Urinary bladder (tissue), 4 donors: ENCODE data around the gene IKZF3. TPM values are rescaled to one million over a fixed set of nuclear protein-coding genes. Genes with fewer than 3 reads are reported as not detected.
"Not testable (repeated sequence)": the region's sequence is repeated elsewhere in the genome, so short reads cannot be mapped to it uniquely, and the experiment has no call there.

ENCODE experiments used
- DNase-seq: peaks from one replicate; pipeline ENCODE4 v3.0.0-alpha.2; 2015; ENCODE audit errors: extremely low spot score
- H3K27ac ChIP-seq: one replicate; pipeline ENCODE4 v1.5.1; 2013; ENCODE audit warnings: low read depth, mild to moderate bottlenecking, moderate library complexity
- H3K36me3 ChIP-seq: one replicate; pipeline ENCODE4 v1.6.1; 2013; ENCODE audit warnings: mild to moderate bottlenecking, moderate library complexity; ENCODE audit not compliant: insufficient read depth
- H3K4me1 ChIP-seq: one replicate; pipeline ENCODE4 v1.6.1; 2013; ENCODE audit warnings: mild to moderate bottlenecking, moderate library complexity; ENCODE audit not compliant: insufficient read depth
- H3K4me3 ChIP-seq: one replicate; pipeline ENCODE4 v1.5.1; 2013; ENCODE audit warnings: low read depth, low read length
- WGBS: extraction: QIAGEN DNeasy Blood & Tissue Kit; methylation state at CpG from one replicate; pipeline ENCODE4 v1.1.7; 2013; 5-methylcytosine and 5-hydroxymethylcytosine counted together
- polyA plus RNA-seq: library from polyadenylated mRNA; stranded (reverse); fragments of 200-250 nt; gene quantifications from one replicate; pipeline ENCODE4 v1.2.3, GENCODE V29; 2013
- total RNA-seq: library from RNA; depleted of rRNA; stranded (reverse); fragments of >200 nt; gene quantifications from one replicate; pipeline ENCODE4 v1.2.3, GENCODE V29; 2014
- donor health status: healthy with polysubstance abuse.
- donor health status: healthy.

IKZF3 gene
- total RNA-seq = 1.2 TPM
- polyA plus RNA-seq = 0.58 TPM

DNA sequence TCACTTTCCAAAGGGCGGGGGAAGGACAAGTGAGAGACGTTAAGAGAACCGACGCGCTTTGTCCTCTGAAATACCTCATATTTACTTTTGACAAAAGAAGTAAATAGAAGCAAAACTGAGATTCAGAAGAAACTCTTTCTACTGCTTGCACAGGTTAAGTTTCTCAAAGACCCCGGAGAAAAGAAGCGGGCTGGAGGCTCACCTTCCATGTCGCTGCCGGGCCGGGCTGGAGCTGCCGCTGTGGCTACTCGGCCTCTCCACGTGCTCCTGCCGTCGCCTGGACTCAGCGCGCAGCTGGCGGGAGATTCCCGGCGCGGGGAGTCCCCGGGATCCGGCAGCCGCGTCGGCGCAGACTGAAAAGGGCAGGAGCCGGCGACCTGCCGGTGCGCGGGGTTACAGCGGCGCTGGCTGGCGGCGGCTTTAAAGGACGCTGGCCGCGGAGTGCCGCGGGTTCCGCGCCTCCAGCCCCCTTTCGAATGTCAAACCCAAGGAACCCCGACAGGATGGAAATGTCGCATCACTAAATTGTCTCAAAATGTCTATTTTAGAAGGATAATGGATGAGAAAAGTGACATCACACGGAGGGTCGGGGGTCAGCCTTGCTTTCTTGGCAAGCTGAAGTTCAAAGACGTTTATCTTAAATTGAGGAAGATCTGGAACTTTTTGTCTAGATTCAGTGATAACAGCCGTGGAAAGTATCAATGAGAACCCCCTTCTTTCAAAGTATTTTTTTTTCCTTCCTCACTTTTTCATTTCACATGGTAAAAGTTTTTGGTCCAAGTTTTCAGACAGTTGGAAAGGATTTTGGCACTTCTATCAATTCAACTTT, at the start of gene IKZF3:
TSS of gene IKZF3 (minus strand) at position 395 of the 829 bp plus-strand sequence. CDS start at position 209, 186 bp downstream.
- Histone ChIP-seq H3K4me1 (no peaks in the 10 kb centered on the region), H3K4me3 (peak within 1 kb of the TSS; percentile 30), H3K27ac (peak within 1 kb of the TSS; percentile 66), H3K36me3 (no peaks in the 10 kb centered on the region)
- DNase-seq = no peak
- 3% methylated on average over 50 of the region's 50 CpGs for WGBS

DNA sequence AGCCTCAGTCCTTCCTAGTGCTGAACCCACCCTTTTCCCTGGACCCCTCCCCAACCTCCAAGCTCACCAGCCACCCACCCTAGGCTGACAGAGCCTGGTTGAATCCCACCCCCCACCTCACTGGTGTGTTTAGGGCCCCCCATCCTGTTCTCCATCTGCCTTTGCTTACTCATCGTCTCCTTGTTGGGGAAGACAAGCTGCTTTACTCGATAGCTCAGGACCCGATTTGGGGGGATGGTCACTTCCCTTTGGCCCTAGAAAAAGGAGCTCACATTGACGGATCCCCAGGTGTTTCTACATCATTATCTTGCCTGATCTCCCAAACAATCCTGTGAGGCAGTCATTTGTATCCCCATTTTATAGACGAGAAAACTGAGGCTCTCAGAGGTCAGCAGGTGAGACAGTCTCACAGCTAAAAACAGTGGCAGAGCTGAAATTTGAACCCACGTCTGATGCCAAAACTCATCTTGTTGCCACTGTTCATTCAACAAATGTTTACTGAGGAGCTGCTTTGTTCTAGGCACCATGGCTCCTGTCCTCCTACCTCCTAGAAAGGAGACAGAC, 44.8 kb upstream of the IKZF3 start:
- Histone ChIP-seq H3K27ac (no peak overlapping the region), H3K36me3 (no peaks in the 10 kb centered on the region), H3K4me3 (no peak overlapping the region), H3K4me1 (no peaks in the 10 kb centered on the region)
- 92% methylated on average over 6 of the region's 6 CpGs for WGBS
- DNase-seq = no peak

DNA sequence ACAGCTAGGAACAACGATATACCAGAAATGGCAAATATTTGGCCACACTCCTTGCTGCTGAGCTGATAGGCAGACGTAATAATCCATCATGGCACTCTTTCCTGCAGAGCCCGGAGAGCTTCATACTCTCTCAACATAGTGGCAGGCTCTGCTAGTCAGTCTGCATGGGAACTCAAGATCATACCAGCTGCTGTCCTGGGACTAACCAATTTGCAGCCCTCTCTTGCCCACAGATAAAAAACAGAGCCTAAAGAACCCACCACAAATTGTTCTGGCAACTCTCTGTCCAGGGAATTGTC, 40.8 kb upstream of the IKZF3 start:
- H3K4me3 ChIP-seq = no peak overlapping the region
- no peaks in the 10 kb centered on the region for H3K4me1 ChIP-seq
- WGBS = 76% methylated on average over 3 of the region's 3 CpGs
- H3K27ac ChIP-seq = no peak overlapping the region
- no peak for DNase-seq
- H3K36me3 ChIP-seq = no peaks in the 10 kb centered on the region

DNA sequence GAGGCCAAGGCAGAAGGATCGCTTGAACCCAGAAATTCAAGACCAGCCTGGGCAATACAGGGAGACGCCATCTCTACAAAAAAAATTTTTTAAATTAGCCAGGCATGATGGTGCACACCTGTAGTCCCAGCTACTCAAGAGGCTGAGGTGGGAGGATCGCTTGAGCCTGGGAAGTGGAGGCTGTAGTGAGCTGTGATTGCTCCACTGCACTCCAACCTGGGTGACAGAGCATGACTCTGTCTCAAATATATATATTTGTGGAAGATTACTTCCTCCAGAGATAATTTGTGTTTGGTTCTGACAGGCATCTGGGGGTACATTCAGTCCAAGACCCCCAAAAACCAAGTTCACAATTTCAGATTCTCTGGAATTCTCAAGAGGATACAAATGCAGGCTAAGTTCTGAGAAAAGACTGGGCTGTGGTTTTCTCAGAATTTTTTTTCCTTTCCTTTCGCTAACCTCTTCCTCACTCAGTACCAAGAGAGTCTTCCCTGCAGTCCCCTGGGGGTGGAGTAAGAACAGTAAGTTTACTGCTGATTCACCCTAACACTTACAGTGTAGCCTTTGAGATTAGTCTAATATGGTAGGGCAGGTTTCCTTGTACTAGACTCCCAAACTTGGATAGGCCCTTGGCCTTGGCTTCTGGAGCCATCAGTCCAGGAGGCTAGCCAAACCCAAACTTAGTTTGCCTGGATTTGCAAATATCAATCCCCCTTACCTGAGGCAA, 39.2 kb upstream of the IKZF3 start:
- 93% methylated on average over 4 of the region's 4 CpGs for WGBS
- H3K4me3 ChIP-seq = no peak overlapping the region
- no peak for DNase-seq
- no peak overlapping the region for H3K27ac ChIP-seq
- H3K36me3 ChIP-seq = no peaks in the 10 kb centered on the region
- H3K4me1 ChIP-seq = no peaks in the 10 kb centered on the region

DNA sequence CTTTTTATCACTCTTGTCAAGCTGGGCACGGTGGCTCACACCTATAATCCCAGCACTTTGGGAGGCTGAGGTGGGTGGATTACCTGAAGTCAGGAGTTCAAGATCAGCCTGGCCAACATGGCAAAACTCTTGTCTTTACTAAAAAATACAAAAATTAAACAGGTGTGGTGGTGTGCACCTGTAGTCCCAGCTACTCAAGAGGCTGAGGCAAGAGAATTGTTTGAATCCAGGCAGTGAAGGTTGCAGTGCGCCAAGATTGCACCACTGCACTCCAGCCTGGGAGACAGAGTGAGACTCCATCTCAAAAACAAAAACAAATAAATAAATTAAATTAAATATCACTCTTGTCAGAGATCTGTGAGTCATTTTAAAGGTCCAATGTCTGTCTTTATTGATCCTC, 37.9 kb upstream of the IKZF3 start:
- not testable (repeated sequence) for H3K36me3 ChIP-seq, H3K4me1 ChIP-seq, DNase-seq, H3K4me3 ChIP-seq, H3K27ac ChIP-seq
- WGBS = 90% methylated on average over 2 of the region's 2 CpGs

DNA sequence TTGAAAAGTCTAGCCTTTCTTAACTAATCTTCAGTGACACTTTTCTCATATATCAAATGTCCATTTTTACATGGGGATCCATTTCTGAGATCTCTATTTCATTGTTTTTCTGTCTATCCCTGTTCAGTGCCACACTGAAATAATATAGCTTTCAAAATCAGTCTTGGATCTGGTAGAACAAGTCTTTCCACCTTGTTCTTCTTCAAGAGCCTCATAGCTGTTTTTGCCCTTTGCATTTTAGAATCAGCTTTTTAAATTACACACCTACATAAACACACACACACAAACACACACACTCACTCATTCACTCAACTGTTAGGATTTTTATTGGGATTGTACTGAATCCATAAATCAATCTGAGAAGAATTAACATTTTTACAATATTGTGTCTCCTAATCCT, 35.1 kb upstream of the IKZF3 start:
- Histone ChIP-seq H3K4me3 (no peak overlapping the region), H3K4me1 (no peaks in the 10 kb centered on the region), H3K27ac (no peak overlapping the region), H3K36me3 (no peaks in the 10 kb centered on the region)
- no peak for DNase-seq

DNA sequence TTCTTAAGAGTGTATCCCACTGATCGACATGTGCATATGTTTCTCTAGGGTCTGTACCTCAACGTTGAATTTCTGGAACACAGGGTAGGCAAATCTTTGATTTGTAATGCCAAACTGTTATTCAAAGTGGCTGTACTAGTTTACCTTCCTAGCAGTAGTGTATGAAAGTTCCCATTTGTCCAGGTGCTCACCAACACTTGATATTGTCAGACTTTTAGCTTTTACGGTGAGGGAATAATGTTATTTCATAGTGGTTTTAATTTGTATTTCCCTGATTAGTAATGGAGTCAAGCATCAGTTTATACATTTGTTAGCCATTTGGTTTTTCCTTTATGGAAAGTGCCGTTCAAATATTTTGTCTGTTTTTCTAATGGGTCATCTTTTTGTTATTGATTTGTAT, 34.0 kb upstream of the IKZF3 start:
- H3K4me3 ChIP-seq = no peak overlapping the region
- WGBS = 95% methylated on average over 4 of the region's 4 CpGs
- no peaks in the 10 kb centered on the region for H3K36me3 ChIP-seq
- DNase-seq = no peak
- H3K4me1 ChIP-seq = no peaks in the 10 kb centered on the region
- no peak overlapping the region for H3K27ac ChIP-seq

DNA sequence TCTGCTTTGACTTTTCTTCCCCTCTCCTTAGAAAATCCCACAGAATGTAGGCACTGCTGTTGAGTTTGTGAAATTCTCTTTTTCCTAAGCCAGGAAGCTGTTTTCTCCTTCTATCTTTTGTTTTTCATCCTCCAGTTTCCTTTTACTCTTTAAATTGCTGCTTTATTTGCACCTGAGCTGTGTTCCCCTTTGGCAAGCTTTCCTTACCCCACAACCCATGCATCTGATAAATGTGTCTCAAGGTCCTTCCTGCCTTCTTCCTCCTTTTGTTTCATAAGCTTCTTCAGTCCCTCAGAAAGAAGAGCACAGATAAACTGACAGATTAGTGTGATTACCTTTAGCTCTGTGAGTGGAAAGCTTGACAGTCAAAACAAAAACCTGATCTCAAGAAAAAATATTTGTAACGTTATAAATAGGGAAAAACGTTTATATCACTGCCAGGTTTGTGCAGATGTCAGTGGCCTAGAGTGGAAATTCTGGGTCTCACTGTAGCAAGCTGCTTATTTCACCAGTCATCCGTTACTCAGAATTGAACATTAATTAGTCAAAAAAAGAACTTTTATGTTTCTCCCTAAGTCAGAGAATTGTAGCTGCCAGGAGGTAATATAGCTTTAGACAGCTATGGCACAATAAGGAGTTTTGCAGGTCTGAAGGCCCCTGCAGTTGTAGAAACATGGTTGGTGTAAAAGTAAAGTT, 30.7 kb upstream of the IKZF3 start:
- H3K36me3 ChIP-seq = no peaks in the 10 kb centered on the region
- WGBS = 22% methylated on average over 3 of the region's 3 CpGs
- no peak overlapping the region for H3K4me3 ChIP-seq
- DNase-seq = no peak
- no peak overlapping the region for H3K27ac ChIP-seq
- H3K4me1 ChIP-seq = no peaks in the 10 kb centered on the region

DNA sequence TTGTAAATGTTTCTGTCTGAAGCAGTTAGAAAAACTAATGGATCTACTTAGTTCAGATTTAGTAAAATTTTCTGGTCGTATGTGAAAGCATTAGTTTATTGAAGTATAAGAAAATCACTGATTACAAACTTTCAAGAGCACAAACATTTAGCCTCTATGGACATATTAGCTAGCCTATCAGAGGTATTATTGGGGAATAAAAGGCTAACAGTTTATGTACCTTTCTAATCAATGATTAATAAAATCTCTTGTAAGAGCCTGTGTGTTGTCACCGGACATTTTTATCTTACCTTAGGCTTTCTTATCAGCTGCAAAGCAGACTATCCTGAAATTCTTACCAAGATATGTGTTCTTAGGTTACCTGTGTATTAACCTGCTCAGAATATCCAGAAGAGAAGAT, 25.1 kb upstream of the IKZF3 start:
- 37% methylated on average over 2 of the region's 2 CpGs for WGBS

DNA sequence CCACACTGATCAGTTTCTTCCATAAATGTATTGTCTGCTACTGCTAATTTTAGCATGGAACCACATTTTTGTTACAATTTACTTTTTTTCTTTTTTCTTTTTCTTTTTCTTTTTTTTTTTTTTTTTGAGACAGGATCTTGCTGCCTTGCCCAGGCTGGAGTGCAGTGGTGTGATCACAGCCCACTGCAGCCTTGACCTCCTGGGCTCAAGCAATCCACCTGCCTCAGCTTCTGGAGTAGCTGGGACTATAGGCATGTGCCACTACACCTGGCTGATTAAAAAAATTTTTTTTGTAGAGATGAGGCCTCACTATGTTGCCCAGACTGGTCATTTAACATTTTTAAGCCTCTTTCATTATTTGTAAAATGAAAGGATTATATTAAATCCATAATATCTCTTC, 23.0 kb upstream of the IKZF3 start:
- Histone ChIP-seq H3K36me3 (no peaks in the 10 kb centered on the region), H3K4me1 (no peaks in the 10 kb centered on the region), H3K27ac (no peak overlapping the region), H3K4me3 (no peak overlapping the region)
- no peak for DNase-seq

More for the DNA sequence above, 25.1 kb upstream of the IKZF3 start:
- Histone ChIP-seq H3K4me3 (no peak overlapping the region), H3K36me3 (no peaks in the 10 kb centered on the region), H3K27ac (no peak overlapping the region), H3K4me1 (no peaks in the 10 kb centered on the region)
- DNase-seq = no peak

DNA sequence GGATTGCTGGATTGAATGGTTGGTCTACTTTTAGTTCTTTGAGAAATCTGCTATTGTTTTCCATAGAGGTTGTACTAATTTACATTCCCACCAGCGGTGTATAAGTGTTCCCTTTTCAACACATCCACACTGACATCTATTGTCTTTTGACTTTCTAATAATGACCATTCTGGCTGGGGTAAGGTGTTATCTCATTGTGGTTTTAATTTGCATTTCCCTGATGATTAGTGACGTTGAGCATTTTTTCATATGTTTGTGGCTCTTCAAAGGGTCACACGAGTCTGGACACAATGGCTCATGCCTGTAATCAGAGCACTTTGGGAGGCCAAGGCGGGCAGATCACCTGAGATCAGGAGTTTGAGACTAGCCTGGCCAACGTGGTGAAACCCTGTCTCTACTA, 22.0 kb upstream of the IKZF3 start:
- 63% methylated on average over 5 of the region's 5 CpGs for WGBS

DNA sequence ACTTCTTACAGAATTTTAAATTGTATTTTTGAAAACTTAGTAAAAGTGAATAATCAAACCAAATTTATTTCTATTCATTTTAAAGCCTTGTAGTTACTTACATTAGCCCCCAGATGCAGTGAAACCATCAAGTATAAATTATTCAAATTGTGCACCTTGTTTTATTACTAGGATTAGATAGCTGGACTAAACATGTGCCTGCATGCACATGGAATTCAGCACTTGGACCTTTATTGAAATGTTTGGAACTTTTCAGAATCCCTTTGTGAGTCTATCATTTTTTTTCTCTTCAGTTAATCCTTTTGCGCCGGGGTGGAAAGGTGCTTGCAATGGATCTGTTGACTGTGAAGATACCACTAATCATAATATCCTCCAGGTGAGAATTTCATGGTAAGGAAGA, 8.6 kb upstream of the IKZF3 start:
- 73% methylated on average over 2 of the region's 2 CpGs for WGBS
- no peaks in the 10 kb centered on the region for H3K4me1 ChIP-seq
- no peak overlapping the region for H3K4me3 ChIP-seq
- no peak overlapping the region for H3K27ac ChIP-seq
- H3K36me3 ChIP-seq = no peaks in the 10 kb centered on the region
- no peak for DNase-seq

More for the DNA sequence above, 22.0 kb upstream of the IKZF3 start:
- H3K4me1 ChIP-seq, DNase-seq, H3K4me3 ChIP-seq, H3K36me3 ChIP-seq, H3K27ac ChIP-seq: not testable (repeated sequence)

DNA sequence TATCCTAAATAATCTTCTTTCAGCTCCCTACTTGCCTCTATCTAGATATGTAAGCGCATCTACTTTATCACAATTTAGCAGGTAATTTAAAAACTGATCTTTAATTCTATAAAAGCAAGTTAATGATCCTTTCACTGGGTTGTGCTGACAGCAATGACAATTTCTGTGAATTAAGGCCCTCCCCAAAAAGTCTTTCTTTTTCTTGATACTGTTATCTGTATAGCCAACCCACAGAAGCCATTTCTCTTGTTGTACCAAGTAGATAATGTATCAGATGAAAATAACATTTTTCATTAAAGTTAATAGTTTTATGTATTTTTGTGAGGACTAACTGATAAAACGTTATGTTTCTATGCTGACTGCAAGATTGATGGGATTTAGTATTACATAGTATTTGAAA, 7.7 kb upstream of the IKZF3 start:
- Histone ChIP-seq H3K36me3 (no peaks in the 10 kb centered on the region), H3K4me3 (no peak overlapping the region), H3K4me1 (no peaks in the 10 kb centered on the region), H3K27ac (no peak overlapping the region)
- DNase-seq = no peak
- WGBS = 54% methylated on average over 2 of the region's 2 CpGs

DNA sequence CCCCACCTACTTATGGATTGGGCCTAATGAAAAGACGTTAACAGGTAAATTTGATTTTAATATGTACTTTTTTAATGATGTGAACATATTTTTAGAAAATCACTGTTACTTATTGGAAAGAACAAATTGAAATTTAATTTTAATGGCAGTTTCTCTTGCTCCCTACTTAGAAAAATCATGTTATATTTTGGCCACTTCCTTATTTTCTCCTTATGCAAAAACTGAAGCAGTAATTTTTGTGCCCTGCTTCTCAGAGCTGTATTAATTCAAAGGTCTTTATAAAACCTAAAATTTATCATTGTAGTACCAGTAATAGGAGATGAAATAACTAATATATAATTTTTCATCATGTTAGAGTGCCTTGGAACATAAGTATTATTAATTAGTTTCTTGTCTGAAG, 6.7 kb upstream of the IKZF3 start:
- Histone ChIP-seq H3K36me3 (no peaks in the 10 kb centered on the region), H3K27ac (no peak overlapping the region), H3K4me3 (no peak overlapping the region), H3K4me1 (no peaks in the 10 kb centered on the region)
- no peak for DNase-seq
- WGBS = 92% methylated on average over 1 of the region's 1 CpG
